C4-2B (cell line): Measurements from ENCODE around the gene FAM110C.

Experiments
- ZFX ChIP-seq: fragments of 450-650 bp; IDR thresholded peaks from 2 replicates; pipeline ENCODE4 v1.6.1; 2017
- TF ChIP-seq, protein P1 (sequence below): fragments of 450-650 bp; conservative IDR thresholded peaks from 2 replicates; pipeline ENCODE4 v1.5.1; 2017; ENCODE audit warnings: mild to moderate bottlenecking

DNA sequence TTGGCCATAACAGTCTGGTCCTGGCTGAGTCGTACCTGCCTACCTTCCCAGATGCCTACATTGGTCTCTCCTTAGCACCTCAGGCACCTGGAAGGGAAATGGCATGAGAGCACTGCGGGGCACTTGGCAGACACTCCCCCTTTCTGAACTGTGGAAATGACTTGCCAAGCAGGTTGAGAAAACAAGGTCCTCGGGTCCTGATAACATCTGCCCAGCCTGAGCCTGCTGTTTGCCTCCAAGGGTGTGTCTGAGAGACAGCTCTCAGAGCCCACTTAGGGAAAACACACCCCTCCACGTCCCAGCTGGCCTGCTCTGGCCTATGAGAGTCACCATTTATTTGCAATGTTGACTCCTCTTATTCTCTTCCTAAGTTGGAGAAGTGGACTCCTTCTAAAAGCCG, 10.5 kb downstream of the FAM110C start:
- TF ChIP-seq, protein P1, sequence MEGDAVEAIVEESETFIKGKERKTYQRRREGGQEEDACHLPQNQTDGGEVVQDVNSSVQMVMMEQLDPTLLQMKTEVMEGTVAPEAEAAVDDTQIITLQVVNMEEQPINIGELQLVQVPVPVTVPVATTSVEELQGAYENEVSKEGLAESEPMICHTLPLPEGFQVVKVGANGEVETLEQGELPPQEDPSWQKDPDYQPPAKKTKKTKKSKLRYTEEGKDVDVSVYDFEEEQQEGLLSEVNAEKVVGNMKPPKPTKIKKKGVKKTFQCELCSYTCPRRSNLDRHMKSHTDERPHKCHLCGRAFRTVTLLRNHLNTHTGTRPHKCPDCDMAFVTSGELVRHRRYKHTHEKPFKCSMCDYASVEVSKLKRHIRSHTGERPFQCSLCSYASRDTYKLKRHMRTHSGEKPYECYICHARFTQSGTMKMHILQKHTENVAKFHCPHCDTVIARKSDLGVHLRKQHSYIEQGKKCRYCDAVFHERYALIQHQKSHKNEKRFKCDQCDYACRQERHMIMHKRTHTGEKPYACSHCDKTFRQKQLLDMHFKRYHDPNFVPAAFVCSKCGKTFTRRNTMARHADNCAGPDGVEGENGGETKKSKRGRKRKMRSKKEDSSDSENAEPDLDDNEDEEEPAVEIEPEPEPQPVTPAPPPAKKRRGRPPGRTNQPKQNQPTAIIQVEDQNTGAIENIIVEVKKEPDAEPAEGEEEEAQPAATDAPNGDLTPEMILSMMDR: no peak
- TF ChIP-seq ZFX: no peak
